ENCODE data around the gene TAF15.
A peak's percentile ranks its signal among the peaks of the same experiment; 100 is the strongest.

TAF15 gene

DNA sequence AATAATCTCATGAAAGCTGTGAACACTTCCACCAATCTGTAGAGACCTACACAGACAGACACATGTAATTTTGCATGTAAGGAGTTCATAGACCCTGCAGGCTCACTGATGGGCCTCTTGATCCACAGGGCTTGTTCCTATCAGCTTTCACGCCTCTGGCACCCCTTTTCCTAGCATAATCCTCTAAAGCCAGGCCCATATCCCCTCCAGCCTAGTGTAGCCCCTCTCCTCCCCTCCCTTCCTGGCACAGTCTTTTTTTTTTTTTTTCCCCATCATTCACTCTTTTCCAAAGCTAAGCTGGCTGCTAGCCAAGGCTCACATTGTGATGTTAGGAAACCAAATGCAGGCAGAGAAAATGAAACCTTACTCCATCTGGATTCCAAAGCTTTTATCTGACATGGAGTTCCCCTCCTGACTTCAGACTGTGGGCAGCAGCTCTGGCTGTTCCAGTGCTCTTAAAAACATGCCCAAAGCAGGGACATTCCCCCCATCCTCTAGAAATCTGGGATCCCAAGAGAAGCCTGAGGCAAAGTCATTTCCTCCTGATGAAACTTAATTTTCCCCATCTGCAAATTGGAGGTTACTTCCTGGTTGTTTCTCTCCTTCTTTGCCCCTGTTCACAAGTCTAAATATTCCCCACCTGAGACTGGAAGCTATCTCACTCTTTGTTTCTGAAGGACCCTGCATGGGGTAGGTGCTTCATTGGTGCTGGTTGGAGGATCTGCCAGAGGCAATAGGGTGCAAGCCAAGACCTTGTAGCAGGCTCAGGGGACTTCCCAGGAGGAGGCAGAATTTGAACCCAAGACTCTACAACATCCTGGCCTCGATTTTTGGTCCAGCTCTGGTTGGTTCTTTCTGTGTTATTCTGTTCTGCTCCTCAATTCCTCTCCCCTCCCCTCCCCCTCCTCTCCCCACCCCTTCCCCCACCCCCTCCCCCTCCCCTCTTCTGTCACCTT, 80.8 kb downstream of the TAF15 start:
- TF ChIP-seq, protein P1, sequence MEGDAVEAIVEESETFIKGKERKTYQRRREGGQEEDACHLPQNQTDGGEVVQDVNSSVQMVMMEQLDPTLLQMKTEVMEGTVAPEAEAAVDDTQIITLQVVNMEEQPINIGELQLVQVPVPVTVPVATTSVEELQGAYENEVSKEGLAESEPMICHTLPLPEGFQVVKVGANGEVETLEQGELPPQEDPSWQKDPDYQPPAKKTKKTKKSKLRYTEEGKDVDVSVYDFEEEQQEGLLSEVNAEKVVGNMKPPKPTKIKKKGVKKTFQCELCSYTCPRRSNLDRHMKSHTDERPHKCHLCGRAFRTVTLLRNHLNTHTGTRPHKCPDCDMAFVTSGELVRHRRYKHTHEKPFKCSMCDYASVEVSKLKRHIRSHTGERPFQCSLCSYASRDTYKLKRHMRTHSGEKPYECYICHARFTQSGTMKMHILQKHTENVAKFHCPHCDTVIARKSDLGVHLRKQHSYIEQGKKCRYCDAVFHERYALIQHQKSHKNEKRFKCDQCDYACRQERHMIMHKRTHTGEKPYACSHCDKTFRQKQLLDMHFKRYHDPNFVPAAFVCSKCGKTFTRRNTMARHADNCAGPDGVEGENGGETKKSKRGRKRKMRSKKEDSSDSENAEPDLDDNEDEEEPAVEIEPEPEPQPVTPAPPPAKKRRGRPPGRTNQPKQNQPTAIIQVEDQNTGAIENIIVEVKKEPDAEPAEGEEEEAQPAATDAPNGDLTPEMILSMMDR (conservative IDR thresholded peaks at IDR 0.05; ENCODE audit: control insufficient read depth, insufficient read depth, low read depth, low read length): no peak
- no peak overlapping the region for H3K4me3 ChIP-seq (ENCODE audit: control insufficient read depth, low read depth, low read length)
- peak; percentile 34 for DNase-seq (ENCODE audit: low read depth)

GRCh38 chr17:35890774-35891155, 81.5 kb downstream of the TAF15 start:
- TF ChIP-seq, protein P1 (conservative IDR thresholded peaks at IDR 0.05; ENCODE audit: control insufficient read depth, insufficient read depth, low read depth, low read length): no peak
- DNase-seq (ENCODE audit: low read depth): no peak

GRCh38 chr17:35891269-35891668, 82.0 kb downstream of the TAF15 start:
- no peak for DNase-seq (ENCODE audit: low read depth)
- TF ChIP-seq, protein P1 (conservative IDR thresholded peaks at IDR 0.05; ENCODE audit: control insufficient read depth, insufficient read depth, low read depth, low read length): no peak
- no peak overlapping the region for H3K4me3 ChIP-seq (ENCODE audit: control insufficient read depth, low read depth, low read length)

More at GRCh38 chr17:35890774-35891155, 81.5 kb downstream of the TAF15 start:
- H3K4me3 ChIP-seq (ENCODE audit: control insufficient read depth, low read depth, low read length): no peak overlapping the region

DNA sequence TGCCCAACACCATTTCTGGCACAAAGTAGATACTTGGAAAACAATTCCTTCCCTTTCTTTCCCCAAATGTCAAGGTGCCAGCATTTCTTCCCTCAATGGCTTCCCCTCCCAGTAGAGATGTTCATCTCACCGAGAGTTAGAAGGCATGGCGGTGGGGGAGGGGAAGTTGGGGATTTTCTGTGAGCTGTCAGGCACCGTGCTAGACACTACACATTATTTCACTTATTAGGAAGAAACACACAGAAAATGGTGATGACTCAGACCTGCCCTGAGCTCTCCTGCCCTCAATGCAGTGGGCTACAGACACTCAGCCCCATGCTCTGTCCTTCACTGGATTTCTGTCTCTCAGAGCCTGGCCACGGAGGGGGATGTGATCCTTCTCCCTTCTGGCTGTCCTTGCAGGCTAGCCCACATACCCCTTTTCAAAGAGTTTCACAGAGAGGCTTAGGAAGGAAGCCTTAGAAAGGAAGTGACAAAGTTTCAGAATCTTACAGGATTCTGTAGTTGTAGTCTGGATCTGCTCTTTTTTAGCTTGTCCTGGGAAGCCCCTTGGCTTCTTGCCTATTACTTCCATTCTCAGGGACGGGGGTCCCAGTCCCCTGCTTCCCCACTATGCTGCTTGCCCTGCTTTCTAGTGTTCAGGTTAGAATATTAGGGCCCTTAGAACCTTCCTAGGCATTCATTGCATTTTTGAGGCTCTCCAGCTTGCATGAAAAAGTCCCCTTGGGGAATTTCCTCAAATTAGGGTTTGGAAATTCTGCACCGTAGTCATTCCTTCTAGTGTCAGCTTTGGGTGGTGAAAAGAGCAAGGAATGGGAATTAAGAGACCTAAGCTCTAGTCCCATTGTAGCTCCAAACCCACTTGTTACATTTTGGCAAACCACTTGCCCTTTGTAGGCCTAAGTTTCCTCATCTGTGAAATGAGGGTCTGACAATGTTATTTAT, 83.1 kb downstream of the TAF15 start:
- H3K4me3 ChIP-seq (ENCODE audit: control insufficient read depth, low read depth, low read length): no peak overlapping the region
- TF ChIP-seq, protein P1 (conservative IDR thresholded peaks at IDR 0.05; ENCODE audit: control insufficient read depth, insufficient read depth, low read depth, low read length): no peak
- DNase-seq (ENCODE audit: low read depth): peak; percentile 16

- TF ChIP-seq, protein P1 (conservative IDR thresholded peaks at IDR 0.05; ENCODE audit: control insufficient read depth, insufficient read depth, low read depth, low read length): no peak
- no peak for DNase-seq (ENCODE audit: low read depth)
- H3K4me3 ChIP-seq (ENCODE audit: control insufficient read depth, low read depth, low read length): no peak overlapping the region
Observed at GRCh38 chr17:35893751-35894150, 84.5 kb downstream of the TAF15 start.

DNA sequence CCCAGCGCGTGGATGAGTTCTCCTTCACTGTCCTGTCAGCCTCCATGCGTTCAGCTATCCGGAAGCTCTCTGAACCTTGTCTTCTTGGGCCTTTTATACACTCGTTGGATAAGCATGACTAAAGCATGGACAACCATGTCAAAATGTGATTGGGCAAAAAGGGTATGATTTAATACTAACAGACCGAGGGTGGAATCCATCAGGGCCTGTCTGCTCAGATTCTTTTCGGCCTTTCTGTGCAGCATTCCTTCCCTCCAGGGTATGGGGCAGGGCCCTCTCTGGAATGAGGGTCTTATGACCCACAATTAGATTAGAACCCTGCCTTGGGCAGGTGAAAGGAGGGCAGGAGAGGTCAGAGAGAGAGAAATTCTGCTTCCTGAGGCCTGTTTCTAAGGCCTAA, 84.9 kb downstream of the TAF15 start:
- no peak for DNase-seq (ENCODE audit: low read depth)
- no peak overlapping the region for H3K4me3 ChIP-seq (ENCODE audit: control insufficient read depth, low read depth, low read length)
- TF ChIP-seq, protein P1 (conservative IDR thresholded peaks at IDR 0.05; ENCODE audit: control insufficient read depth, insufficient read depth, low read depth, low read length): no peak

Measured in fibroblast of mammary gland (primary cell).